ENCODE results near the gene FNDC5. TPM values are rescaled to one million over a fixed set of nuclear protein-coding genes. Genes with fewer than 3 reads are reported as not detected.
A peak's percentile ranks its signal among the peaks of the same experiment; 100 is the strongest.

Gene FNDC5
- total RNA-seq, 1 experiment from 2014 or later: 4.5 TPM

DNA sequence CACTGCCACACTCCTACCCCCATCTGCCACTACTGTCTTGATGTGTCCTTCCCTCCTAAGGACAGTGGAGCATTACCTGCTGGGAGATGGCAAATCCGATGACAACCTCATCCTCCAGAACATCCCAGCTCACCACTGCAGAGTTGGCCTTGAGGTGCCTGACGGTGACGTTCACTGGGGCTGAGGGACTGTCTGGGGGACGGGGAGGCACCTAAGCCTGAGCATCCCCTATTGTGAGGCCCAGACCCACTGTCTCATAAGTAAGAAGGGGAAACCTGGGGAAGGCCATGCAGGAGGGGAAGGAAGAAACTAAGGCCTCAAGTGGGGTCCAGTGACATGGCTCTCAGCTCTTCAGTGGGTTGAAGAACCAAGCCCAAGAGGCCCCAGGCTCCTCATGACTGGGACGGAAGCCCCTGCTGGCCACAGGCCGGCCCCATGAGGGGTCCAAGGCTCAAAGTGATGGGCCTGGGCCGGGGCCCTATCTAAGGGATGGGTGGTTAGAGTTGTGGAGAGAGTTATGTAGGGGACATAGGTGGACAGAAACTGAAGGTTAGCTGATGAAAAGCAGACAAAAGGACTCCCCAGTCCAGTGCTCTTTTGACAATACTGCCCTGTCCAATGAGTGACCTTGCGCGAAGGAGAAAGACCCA is 1.8 kb downstream of the FNDC5 start:
- no CpG with 5 or more reads among the region's 9 CpGs for WGBS (ENCODE audit: extremely low coverage, insufficient read length, low lambda C conversion rate)

More for the DNA sequence above, 1.8 kb downstream of the FNDC5 start:
- Histone ChIP-seq H3K56ac (ENCODE audit: insufficient read length, low read depth, low read length) (no peak overlapping the region), H3K9ac (ENCODE audit: extremely low read depth, insufficient read length, low read length) (no peak overlapping the region), H2BK120ac (ENCODE audit: low read depth, low read length, poor library complexity, severe bottlenecking) (no peak overlapping the region), H4K91ac (ENCODE audit: insufficient read length, low read depth, low read length) (no peak overlapping the region), H4K5ac (ENCODE audit: insufficient read length, low read depth, low read length) (no peak overlapping the region), H3K4me1 (ENCODE audit: insufficient read depth, low read length) (0 out of 2 replicates have a peak, but pooled peaks cover 2% of the 10 kb centered on the region), H3K23ac (ENCODE audit: insufficient read length, low read depth, low read length) (no peak overlapping the region), H4K8ac (replicated peaks; ENCODE audit: insufficient read length, low read depth, low read length) (no peak overlapping the region), H3K27me3 (ENCODE audit: insufficient read depth, low read length) (peaks cover 21% of the 10 kb centered on the region; the same call in 1 of the 2 replicates), H3K9me3 (ENCODE audit: control insufficient read depth, low read depth, low read length) (no peaks in the 10 kb centered on the region), H3K4ac (ENCODE audit: low read depth, low read length) (no peak overlapping the region), H2AK5ac (ENCODE audit: insufficient read length, low read length) (no peak overlapping the region), H3K14ac (ENCODE audit: insufficient read depth, low read length) (no peak overlapping the region), H3K18ac (ENCODE audit: insufficient read length, low read depth, low read length) (no peak overlapping the region), H2BK12ac (ENCODE audit: insufficient read length, low read depth, low read length) (no peak overlapping the region), H3T11ph (ENCODE audit: low read length) (no peak overlapping the region), H3K27ac (ENCODE audit: insufficient read length, low read depth, low read length) (no peak overlapping the region), H2BK20ac (ENCODE audit: low read depth, low read length, poor library complexity, severe bottlenecking) (no peak overlapping the region), H2BK5ac (ENCODE audit: insufficient read length, low read length) (no peak overlapping the region), H3K23me2 (ENCODE audit: insufficient read length, low read depth, low read length, poor library complexity, severe bottlenecking) (peaks cover 4% of the 10 kb centered on the region), H2AFZ (ENCODE audit: low read length) (no peak overlapping the region), H3K4me2 (ENCODE audit: insufficient read depth, insufficient read length, low read length) (no peak overlapping the region), H4K20me1 (ENCODE audit: control insufficient read depth, insufficient read depth, insufficient read length) (no peaks in the 10 kb centered on the region), H3K79me2 (ENCODE audit: insufficient read depth, low read length) (no peaks in the 10 kb centered on the region), H2BK15ac (ENCODE audit: low read depth, low read length) (no peak overlapping the region), H3K79me1 (ENCODE audit: insufficient read depth, low read depth, low read length, poor library complexity, severe bottlenecking) (no peaks in the 10 kb centered on the region)
- Mint-ChIP-seq H3K4me1 (peaks cover 27 to 33% of the 10 kb centered on the region in 2 experiments), H3K4me3 (peak overlapping the region in 1 of 2 experiments; percentile 80; a peak in 2 of 5 replicates), H3K27ac (no peak overlapping the region), H3K27me3 (ENCODE audit: low read depth) (peaks cover 37% of the 10 kb centered on the region), H3K9me3 (no peaks in the 10 kb centered on the region), H3K36me3 (ENCODE audit: insufficient read depth in 1 of 3, low read depth in 3 of 3) (peaks cover 0 to 12% (median 7%) of the 10 kb centered on the region in 3 experiments; a peak in 6 of 7 replicates)
- DNase-seq: no peak
- TF ChIP-seq, protein P1, sequence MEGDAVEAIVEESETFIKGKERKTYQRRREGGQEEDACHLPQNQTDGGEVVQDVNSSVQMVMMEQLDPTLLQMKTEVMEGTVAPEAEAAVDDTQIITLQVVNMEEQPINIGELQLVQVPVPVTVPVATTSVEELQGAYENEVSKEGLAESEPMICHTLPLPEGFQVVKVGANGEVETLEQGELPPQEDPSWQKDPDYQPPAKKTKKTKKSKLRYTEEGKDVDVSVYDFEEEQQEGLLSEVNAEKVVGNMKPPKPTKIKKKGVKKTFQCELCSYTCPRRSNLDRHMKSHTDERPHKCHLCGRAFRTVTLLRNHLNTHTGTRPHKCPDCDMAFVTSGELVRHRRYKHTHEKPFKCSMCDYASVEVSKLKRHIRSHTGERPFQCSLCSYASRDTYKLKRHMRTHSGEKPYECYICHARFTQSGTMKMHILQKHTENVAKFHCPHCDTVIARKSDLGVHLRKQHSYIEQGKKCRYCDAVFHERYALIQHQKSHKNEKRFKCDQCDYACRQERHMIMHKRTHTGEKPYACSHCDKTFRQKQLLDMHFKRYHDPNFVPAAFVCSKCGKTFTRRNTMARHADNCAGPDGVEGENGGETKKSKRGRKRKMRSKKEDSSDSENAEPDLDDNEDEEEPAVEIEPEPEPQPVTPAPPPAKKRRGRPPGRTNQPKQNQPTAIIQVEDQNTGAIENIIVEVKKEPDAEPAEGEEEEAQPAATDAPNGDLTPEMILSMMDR (conservative IDR thresholded peaks at IDR 0.05): no peak
